ENCODE measurements around the gene ZNF566. TPM values are rescaled to one million over a fixed set of nuclear protein-coding genes. Genes with fewer than 3 reads are reported as not detected.
"Not testable (repeated sequence)": the region's sequence is repeated elsewhere in the genome, so short reads cannot be mapped to it uniquely, and the experiment has no call there.

The ZNF566 gene
- 1 to 10 TPM; 5.0 to 5.4 TPM for total RNA-seq

DNA sequence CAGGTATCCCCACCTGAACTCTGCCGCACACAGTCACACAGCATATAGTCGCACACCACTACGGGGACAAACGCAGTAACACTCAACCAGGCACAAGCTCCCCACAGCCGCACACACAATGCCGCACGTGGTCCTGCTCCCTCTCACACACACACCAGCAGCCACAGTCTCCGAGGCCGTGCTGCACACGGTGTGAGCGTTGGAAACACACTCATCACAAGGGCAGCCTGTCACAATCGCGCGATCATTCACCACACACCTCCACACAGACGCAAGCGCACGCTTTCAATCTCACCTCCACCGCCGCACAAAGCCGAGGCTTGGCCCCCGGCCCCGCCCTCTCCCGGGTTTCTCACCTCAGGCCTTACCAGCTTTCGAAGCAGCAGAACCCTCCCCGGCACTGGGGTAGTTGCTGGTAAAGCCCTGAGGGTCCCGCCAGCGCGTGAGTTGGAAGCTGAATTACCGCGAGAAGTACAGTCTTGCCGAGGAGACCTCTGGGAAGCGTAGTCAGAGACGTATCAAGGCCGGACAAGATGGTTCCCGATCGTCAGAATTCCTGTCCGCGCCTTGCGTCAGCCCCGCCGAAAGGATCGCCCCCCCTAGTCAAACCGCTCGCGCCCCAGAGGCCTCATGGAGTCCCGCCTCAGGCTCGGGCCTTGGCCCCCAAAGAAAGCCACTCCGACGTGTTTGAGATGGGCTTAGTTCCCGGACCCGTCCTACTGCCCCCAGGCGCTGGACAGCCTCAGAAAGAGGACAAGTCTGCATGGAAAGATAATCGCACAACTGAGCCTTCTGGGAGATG, at the start of gene ZNF566:
TSS of gene ZNF566 (minus strand) at position 444 of the 802 bp plus-strand sequence. CDS start 13,004 bp downstream, outside the sequence.
- H3K36me3 Mint-ChIP-seq, result peaks cover 32 to 57% of the 10 kb centered on the region in 2 donors
- peak; percentile 89 to 92 for DNase-seq (ENCODE audit: low spot score in 2 of 2)
- peak; percentile 90 to 94 for ATAC-seq

DNA sequence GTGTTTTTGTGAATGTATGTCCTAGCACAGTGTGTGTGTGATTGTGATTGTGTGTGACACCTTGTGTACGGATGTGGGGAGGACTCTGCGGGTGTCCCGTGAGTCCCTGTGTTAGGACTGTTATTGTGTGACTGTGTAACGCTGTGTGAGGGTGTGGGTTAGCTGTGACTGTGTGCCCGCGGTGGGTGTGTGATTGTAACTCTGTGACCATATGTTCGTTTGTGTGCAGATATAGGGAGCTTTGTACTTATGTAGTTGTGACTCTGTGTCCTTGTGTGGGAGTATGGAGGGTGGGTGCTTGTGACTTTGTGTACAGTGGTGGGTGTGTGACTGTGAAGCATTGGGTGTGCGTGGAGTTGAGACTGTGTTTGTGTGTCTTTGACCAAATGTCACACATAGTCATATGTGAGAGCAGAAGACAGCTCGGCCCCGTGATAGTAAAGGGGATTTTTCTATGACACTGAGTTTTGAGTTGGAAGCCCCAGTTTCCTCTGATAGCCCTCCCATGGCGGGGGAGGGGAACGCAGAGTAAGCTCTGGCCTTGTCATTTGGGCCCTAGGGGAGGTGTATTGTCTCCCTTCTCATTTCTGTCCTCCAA, 39.7 kb upstream of the ZNF566 start:
- ATAC-seq, result peak in 1 of 2 donors; percentile 61

More for the DNA sequence above, at the start of gene ZNF566:
- H3K27ac Mint-ChIP-seq, result peak within 1 kb of the TSS; percentile 95 to 98
- H3K9me3 Mint-ChIP-seq, result peaks cover 6 to 10% of the 10 kb centered on the region in 2 donors

DNA sequence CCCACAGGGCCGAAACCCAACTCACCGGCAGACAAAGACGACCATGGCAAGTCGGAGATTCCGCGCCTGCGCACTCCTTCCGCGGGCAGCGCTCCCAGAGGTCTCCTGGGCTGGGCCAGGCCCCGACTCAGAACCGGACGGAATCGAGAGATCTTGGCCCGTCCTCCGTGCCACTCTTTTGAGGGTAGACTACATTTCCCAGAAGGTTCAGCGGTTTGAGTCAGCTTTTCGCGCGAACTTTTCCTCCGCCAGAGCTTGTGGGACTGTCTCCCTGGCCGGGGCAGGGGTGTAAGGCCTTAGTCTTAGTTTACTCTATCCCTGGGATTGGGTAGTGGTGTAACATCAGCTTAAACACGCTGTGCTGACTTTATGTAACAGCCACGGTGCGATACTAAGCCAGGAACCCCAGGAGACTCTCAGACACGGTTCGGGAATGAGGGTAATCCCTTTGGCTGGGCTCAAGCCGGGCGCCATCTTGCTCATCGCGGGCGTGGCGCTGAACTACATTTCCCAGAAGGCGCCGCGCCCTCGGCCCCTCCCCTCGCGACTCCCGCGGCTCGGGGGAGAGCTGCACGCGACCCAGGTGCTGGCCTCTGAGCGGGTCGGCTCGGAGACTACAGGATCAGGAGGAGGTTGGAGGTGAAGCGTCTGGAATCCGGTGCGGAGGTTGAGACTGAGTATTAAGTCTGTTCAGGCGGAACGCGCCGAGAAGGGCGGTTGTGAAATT, 39.0 kb upstream of the ZNF566 start, which contains the start of gene ZNF260:
TSS of gene ZNF260 (minus strand) at position 78 of the 727 bp plus-strand sequence. CDS start 13,033 bp downstream, outside the sequence.
- Mint-ChIP-seq H3K36me3 (peaks cover 44 to 71% of the 10 kb centered on the region in 2 donors), H3K9me3 (peaks cover 18 to 19% of the 10 kb centered on the region in 2 donors), H3K27ac (peak within 1 kb of the TSS; percentile 95 to 100)
- ATAC-seq, result peak; percentile 90 to 94
- peak; percentile 90 to 93 for DNase-seq (ENCODE audit: low spot score in 2 of 2)

More for the DNA sequence above, 39.7 kb upstream of the ZNF566 start:
- Mint-ChIP-seq H3K36me3 (peaks cover 39 to 69% of the 10 kb centered on the region in 2 donors), H3K27ac (peak overlapping the region; percentile 95 to 100), H3K9me3 (peaks cover 14 to 15% of the 10 kb centered on the region in 2 donors)
- DNase-seq (ENCODE audit: low spot score in 2 of 2), result peak; percentile 14 to 57

DNA sequence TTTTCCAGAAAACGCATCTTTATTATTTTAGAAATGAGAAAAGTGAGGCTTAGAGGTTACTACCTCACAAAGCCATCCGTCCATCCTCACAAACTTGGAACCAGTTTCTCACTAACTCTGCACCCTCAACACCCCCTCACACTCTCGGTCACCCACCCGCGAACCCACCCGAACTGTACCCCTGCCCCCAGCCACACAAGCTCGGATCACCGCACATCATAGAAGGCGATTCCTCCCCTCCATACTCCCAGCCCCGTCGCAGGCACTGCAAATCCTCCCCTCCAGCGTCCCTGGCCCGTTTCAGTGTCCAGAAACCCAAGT, 38.5 kb upstream of the ZNF566 start:
- Mint-ChIP-seq H3K36me3 (peaks cover 46 to 71% of the 10 kb centered on the region in 2 donors), H3K27ac (peak overlapping the region; percentile 95 to 100), H3K9me3 (peaks cover 22 to 23% of the 10 kb centered on the region in 2 donors)
- DNase-seq (ENCODE audit: low spot score in 2 of 2) (no peak), ATAC-seq (no peak)

DNA sequence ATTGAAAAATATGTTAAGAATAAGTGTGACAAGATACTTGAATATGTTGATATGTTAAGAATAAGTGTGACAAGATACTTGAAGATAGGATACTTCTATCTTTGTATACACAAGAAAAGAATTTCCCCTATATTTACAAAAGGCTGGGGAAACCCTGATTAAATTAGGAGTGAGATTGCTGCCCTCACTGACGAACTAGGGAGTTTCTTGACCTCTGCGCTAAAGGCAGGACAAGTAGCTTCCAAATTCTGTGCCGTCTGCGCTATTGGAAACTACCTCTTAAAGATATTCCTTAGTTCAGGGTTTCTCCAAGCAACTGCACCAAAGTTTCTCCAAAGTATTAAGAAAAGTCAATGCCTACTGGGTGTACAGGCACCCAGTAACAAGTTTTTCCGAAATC, 38.0 kb upstream of the ZNF566 start:
- no peak for DNase-seq (ENCODE audit: low spot score in 2 of 2)
- Mint-ChIP-seq H3K36me3 (peaks cover 49 to 72% of the 10 kb centered on the region in 2 donors), H3K27ac (peak overlapping the region; percentile 95 to 100), H3K9me3 (peaks cover 24 to 27% of the 10 kb centered on the region in 2 donors)
- no peak for ATAC-seq

DNA sequence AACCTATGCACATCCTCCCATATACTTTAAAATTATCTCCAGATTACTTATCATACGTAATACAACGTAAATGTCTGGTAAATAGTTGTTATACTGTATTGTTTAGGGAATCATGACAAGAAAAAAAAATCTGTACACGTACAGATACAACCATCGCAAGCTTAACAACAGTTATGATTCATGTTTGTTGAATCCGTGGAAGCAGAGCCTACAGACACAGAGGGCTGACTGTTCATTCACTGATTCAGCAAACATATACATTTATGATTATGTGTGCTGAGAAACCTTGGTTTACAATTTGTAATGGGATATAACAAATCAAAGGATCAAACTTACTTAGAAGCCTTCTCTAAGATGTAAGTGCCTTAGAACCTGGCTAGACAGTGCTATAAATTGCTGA, 37.2 kb upstream of the ZNF566 start:
- Mint-ChIP-seq H3K9me3 (peaks cover 24 to 27% of the 10 kb centered on the region in 2 donors), H3K27ac (no peak overlapping the region), H3K36me3 (peaks cover 49 to 72% of the 10 kb centered on the region in 2 donors)
- DNase-seq (ENCODE audit: low spot score in 2 of 2), result no peak
- no peak for ATAC-seq

DNA sequence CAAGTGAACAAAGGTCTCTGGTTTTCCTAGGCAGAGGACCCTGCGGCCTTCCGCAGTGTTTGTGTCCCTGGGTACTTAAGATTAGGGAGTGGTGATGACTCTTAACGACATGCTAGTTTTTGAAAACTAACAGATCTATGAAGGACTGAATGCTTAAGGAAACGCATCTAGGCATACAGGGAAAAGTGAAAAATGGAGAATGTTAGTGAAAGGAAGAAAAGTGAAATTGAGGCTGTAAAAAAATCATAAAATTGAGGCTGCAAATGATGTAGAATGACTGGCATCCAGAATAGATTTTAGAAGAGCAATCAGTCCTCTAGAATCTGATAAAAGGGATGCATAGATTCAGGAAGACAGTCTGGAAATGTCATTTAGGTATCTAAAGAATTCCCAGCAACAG, 35.3 kb upstream of the ZNF566 start:
- no peak overlapping the region for H3K27ac Mint-ChIP-seq
- DNase-seq (ENCODE audit: low spot score in 2 of 2) (no peak), ATAC-seq (no peak)
- H3K36me3 Mint-ChIP-seq, result peaks cover 60 to 75% of the 10 kb centered on the region in 2 donors
- peaks cover 24 to 27% of the 10 kb centered on the region in 2 donors for H3K9me3 Mint-ChIP-seq

DNA sequence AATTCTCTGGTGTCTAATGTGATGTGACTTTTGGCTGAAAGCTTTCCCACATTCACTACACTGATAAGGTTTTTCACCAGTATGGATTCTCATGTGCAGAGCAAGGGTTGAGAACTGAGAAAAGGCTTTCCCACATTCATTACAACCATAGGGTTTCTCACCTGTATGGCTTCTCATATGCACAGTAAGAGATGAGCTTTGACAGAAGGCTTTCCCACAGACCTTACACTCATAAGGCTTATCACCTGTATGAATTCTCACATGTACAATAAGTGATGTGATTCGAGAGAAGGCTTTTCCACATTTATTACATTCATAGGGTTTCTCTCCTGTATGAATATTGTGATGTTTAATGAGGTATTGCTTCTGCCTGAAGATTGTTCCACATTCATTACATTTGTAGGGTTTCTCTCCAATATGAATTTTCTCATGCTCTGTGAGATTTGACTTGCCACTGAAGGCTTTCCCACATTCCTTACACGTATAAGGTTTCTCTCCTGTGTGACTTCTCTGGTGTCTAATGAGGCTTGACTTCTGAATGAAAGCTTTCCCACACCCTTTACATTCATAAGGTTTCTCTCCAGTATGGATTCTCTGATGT, 24.8 kb upstream of the ZNF566 start:
- ATAC-seq (no peak), DNase-seq (ENCODE audit: low spot score in 2 of 2) (no peak)
- Mint-ChIP-seq H3K9me3 (peaks cover 35 to 43% of the 10 kb centered on the region in 2 donors), H3K36me3 (peaks cover 55 to 67% of the 10 kb centered on the region in 2 donors), H3K27ac (no peak overlapping the region)

DNA sequence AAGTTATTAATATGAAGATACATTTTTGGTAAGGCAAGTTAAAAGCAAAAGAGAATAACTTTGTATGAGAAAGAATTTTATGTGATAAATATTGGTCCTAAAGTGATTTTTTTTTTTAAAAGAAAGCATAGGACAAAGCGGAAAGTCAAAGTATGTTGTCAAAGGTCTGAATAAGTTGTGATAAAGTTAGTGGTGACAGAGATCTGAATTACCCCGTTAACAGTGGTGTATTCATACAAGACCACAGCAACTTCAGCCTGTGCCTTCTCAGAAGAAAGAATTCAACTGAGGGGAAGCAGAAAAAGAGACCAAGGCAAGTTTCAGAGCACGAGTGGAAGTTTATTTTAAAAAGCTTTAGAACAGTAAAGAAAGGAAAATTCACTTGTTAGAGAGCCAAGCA, 19.0 kb upstream of the ZNF566 start:
- DNase-seq (ENCODE audit: low spot score in 2 of 2) (no peak), ATAC-seq (no peak)
- Mint-ChIP-seq H3K27ac (no peak overlapping the region), H3K9me3 (peaks cover 9 to 11% of the 10 kb centered on the region in 2 donors), H3K36me3 (peaks cover 13 to 17% of the 10 kb centered on the region in 2 donors)

DNA sequence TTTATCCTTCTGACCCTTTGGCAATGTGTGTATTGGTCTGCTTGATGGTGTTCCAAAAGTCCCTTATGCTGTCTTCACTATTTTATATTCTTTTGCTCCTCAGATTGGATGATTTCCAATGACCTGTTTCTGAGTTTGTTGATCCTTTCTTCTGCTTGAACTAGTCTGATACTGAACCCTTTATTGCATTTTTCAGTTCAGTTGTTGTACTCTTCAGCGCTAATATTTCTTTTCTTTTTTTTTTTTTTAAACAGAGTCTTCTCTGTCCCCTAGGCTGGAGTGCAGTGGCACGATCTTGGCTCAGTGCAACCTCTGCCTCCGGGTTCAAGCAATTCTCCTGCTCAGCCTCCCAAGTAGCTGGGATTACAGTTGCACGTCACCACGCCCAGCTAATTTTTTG, 12.6 kb upstream of the ZNF566 start:
- Mint-ChIP-seq H3K9me3 (peaks cover 24 to 28% of the 10 kb centered on the region in 2 donors), H3K27ac (no peak overlapping the region), H3K36me3 (peaks cover 27 to 41% of the 10 kb centered on the region in 2 donors)
- ATAC-seq (no peak), DNase-seq (ENCODE audit: low spot score in 2 of 2) (no peak)

DNA sequence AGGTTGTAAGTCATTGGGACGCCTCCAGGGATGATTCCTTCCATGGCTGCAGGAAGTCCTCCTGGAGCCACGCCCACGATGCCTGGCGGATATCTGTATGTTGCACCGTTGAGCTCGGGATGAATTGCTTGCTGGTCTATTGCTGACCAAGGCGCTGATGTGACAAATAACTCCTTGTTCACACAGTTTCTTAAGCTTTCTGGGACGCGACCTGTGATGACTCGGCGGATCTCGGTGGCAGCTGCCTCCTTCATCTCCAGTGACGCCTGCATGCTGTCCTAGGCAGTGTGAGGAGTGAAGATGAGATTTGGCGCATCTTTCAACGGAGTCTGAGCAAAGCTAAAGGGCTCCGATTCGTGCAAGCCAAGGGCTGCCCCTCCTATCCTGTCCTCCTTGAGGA, 7.6 kb upstream of the ZNF566 start:
- ATAC-seq (no peak), DNase-seq (ENCODE audit: low spot score in 2 of 2) (no peak)
- Mint-ChIP-seq H3K27ac (no peak overlapping the region), H3K36me3 (peaks cover 27 to 31% of the 10 kb centered on the region in 2 donors), H3K9me3 (peaks cover 22 to 28% of the 10 kb centered on the region in 2 donors)

DNA sequence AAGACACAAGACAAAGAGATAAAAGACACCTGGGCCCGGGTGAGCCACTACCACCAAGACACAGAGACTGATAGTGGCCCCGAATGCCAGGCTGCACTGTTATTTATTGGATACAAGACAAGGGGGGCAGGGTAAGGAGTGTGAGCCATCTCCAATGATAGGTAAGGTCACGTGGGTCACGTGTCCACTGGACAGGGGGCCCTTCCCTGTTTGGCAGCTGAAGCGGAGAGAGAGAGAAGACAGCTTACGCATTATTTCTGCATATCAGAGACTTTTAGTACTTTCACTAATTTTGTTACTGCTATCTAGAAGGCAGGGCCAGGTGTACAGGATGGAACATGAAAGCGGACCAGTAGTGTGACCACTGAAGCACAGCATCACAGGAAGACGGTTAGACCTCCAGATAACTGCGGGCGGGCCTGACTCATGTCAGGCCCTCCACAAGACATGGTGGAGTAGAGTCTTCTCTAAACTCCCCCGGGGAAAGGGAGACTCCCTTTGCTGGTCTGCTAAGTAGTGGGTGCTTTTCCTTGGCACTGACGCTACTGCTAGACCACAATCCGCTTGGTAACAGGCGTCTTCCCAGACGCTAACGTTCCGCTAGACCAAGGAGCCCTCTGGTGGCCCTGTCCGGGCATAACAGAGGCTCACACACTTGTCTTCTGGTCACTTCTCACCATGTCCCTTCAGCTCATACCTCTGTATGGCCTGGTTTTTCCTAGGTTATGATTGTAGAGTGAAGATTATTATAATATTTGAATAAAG, 3.5 kb upstream of the ZNF566 start:
- ATAC-seq, H3K27ac Mint-ChIP-seq: not testable (repeated sequence)
- peaks cover 18 to 19% of the 10 kb centered on the region in 2 donors for H3K9me3 Mint-ChIP-seq

DNA sequence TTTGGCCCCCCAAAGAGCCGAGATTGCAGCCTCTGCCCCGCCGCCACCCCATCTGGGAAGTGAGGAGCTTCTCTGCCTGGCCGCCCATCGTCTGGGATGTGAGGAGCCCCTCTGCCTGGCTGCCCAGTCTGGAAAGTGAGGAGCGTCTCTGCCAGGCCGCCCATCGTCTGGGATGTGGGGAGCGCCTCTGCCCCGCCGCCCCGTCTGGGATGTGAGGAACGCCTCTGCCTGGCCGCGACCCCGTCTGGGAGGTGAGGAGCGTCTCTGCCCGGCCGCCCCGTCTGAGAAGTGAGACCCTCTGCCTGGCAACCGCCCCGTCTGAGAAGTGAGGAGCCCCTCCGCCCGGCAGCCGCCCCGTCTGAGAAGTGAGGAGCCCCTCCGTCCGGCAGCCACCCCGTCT, 1.5 kb upstream of the ZNF566 start:
- Mint-ChIP-seq H3K9me3 (peaks cover 6 to 10% of the 10 kb centered on the region in 2 donors), H3K27ac (peak overlapping the region in 1 of 2 donors; percentile 95), H3K36me3 (peaks cover 32 to 49% of the 10 kb centered on the region in 2 donors)
- not testable (repeated sequence) for ATAC-seq; DNase-seq (ENCODE audit: low spot score in 2 of 2)

More for the DNA sequence above, 3.5 kb upstream of the ZNF566 start:
- H3K36me3 Mint-ChIP-seq, result peaks cover 43 to 46% of the 10 kb centered on the region in 2 donors
- DNase-seq (ENCODE audit: low spot score in 2 of 2), result peak; percentile 24 to 59

DNA sequence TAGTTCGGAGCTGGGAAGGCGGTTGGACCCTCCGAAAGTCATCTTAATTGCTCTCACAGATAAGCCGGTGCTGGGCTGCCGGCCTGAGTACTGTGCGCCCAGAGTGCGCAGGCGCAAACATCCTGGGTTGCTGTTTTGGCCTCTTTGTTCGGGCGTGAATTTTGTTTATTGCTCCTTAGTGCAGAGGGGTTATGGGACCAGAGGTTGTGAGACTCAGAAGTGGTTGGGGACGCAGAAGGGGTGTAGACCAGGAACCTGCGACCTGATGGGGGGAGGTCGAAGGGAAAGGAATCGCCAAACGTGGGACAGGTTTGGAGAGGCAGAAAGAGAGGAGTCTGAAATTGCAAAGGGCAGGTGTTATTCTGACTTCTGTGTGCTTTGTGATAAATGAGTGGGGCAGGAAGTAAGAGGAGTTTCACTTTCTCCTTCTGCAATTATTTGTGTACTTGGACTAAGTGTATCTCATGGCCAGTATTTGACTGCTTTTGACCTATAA, 607 bp upstream of the ZNF566 start:
- DNase-seq (ENCODE audit: low spot score in 2 of 2) (peak in 1 of 2 donors; percentile 65), ATAC-seq (peak; percentile 28 to 55)
- Mint-ChIP-seq H3K36me3 (peaks cover 32 to 53% of the 10 kb centered on the region in 2 donors), H3K9me3 (peaks cover 6 to 10% of the 10 kb centered on the region in 2 donors), H3K27ac (peak overlapping the region; percentile 95 to 98)

DNA sequence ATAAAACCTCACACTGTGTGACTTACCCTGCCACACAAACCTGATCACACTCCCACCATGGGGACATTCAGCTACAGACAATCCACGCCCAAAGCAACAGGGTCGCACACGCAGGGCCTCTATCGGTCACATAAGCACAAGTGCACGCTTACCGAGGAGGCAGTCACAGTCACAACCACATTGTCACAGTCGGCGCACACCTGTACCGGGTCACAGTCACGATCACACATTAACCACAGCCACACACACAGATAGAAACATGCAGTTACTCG, 579 bp downstream of the ZNF566 start:
- peak overlapping the region; percentile 95 to 98 for H3K27ac Mint-ChIP-seq
- ATAC-seq (peak in 1 of 2 donors; percentile 47), DNase-seq (ENCODE audit: low spot score in 2 of 2) (no peak)
- H3K36me3 Mint-ChIP-seq, result peaks cover 37 to 62% of the 10 kb centered on the region in 2 donors
- H3K9me3 Mint-ChIP-seq, result peaks cover 6 to 10% of the 10 kb centered on the region in 2 donors

All from activated naive CD4-positive, alpha-beta T cell treated with anti-CD3 and anti-CD28 coated beads, Interleukin-2, amount 50 U/mL, for 72 hours (primary cell).